NB4 (cell line): ENCODE results near the gene SUCNR1.

ENCODE experiments used
- DNase-seq: peaks from one replicate; pipeline ENCODE4 v3.0.0; 2010; ENCODE audit warnings: low read depth
- H3K4me3 ChIP-seq: one replicate; pipeline ENCODE4 v1.5.1; 2011; ENCODE audit warnings: mild to moderate bottlenecking, low read depth, low read length, moderate library complexity
- CTCF ChIP-seq: IDR thresholded peaks from one replicate; pipeline ENCODE4 v1.5.1; 2012; ENCODE audit warnings: low read depth, low read length
- MYC ChIP-seq: IDR thresholded peaks from 2 replicates; pipeline ENCODE4 v1.6.1; 2011; ENCODE audit warnings: low read depth, low read length
- POLR2A ChIP-seq: IDR thresholded peaks from 2 replicates; pipeline ENCODE4 v1.6.1; 2011; ENCODE audit warnings: mild to moderate bottlenecking; ENCODE audit not compliant: insufficient read length; ENCODE audit errors: extremely low read depth
- TF ChIP-seq, protein P1 (sequence below): IDR thresholded peaks from 2 replicates; pipeline ENCODE4 v1.6.1; 2011; ENCODE audit warnings: low read depth, low read length

SUCNR1 gene, protein sequence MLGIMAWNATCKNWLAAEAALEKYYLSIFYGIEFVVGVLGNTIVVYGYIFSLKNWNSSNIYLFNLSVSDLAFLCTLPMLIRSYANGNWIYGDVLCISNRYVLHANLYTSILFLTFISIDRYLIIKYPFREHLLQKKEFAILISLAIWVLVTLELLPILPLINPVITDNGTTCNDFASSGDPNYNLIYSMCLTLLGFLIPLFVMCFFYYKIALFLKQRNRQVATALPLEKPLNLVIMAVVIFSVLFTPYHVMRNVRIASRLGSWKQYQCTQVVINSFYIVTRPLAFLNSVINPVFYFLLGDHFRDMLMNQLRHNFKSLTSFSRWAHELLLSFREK

DNA sequence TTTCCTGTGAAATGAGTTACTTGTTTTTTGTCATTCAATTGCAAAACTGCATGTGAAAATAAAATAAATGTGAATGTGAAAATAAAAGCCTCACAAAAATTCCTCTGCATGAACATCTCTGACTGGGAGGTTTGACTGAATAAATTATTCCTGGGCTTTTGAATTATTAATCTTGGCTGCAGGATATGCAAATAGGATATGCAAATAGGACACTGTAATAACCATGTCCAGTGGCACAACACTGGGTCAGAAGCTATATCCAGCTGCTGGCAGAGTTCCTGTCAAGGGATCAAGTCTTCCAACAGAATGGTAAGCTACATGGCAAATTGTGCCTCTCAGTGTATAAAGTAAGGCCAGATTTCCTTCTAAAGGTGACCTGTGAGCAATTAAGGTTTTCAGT, at the start of gene SUCNR1:
Gene SUCNR1, plus strand, starts transcription at position 246 of the 400 bp plus-strand sequence. CDS start 6,250 bp downstream, outside the sequence.
- peak; percentile 79 for DNase-seq
- H3K4me3 ChIP-seq: peak within 1 kb of the TSS; percentile 76
- TF ChIP-seq, protein P1, sequence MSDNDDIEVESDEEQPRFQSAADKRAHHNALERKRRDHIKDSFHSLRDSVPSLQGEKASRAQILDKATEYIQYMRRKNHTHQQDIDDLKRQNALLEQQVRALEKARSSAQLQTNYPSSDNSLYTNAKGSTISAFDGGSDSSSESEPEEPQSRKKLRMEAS: no peak
- TF ChIP-seq MYC: 0 out of 2 replicates have a peak, but pooled peaks have one; percentile 13
- TF ChIP-seq CTCF: no peak
- peak; percentile 67 for TF ChIP-seq POLR2A

- TF ChIP-seq MYC (no peak), CTCF (no peak), POLR2A (no peak)
- TF ChIP-seq, protein P1: no peak
- peak; percentile 16 for DNase-seq
- H3K4me3 ChIP-seq: no peak overlapping the region
These were observed 45.6 kb upstream of the SUCNR1 start for GRCh38 chr3:151827816-151828215.

DNA sequence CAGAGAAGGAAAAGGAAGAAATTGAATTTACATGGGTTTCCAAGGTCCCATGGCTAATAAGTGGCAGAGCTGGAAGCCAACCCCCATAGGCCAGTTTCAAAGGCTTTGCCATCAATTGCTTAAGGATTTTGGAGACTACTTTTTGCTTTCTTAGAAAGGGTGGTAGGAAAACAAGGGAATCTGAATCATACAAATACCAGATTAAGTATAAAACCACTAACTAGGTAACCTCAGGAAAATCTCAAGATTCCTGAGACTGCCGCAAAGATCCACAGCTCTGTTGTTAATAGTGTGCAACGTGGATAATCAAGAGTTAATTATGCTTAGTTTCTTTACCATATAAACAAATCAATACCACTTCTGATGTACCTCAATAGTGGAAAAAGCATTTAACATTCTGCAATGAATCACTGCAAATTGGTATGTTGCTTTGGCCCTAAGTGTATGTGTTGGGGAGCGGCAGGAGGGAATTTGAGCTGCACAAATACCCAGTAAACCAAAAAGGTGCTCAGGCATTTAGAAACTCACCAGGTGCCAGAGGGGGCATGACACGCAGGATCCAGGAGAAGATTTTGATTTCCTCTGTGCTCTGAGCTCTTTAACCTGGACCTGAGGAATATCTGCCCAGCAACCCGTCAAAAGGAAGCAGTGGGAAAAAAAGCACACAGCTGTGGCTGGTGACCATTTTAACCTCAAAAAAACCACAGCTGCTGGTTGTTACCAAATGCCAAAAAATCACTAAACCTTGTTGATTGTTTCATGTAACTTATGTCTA, 37.5 kb upstream of the SUCNR1 start:
- peak; percentile 55 for DNase-seq
- no peak overlapping the region for H3K4me3 ChIP-seq
- no peak for TF ChIP-seq POLR2A
- no peak for TF ChIP-seq MYC
- TF ChIP-seq, protein P1: no peak
- no peak for TF ChIP-seq CTCF

GRCh38 chr3:151837057-151837456, 36.4 kb upstream of the SUCNR1 start:
- DNase-seq: peak; percentile 84
- H3K4me3 ChIP-seq: no peak overlapping the region
- TF ChIP-seq CTCF (no peak), POLR2A (no peak), MYC (no peak)
- TF ChIP-seq, protein P1: no peak

DNA sequence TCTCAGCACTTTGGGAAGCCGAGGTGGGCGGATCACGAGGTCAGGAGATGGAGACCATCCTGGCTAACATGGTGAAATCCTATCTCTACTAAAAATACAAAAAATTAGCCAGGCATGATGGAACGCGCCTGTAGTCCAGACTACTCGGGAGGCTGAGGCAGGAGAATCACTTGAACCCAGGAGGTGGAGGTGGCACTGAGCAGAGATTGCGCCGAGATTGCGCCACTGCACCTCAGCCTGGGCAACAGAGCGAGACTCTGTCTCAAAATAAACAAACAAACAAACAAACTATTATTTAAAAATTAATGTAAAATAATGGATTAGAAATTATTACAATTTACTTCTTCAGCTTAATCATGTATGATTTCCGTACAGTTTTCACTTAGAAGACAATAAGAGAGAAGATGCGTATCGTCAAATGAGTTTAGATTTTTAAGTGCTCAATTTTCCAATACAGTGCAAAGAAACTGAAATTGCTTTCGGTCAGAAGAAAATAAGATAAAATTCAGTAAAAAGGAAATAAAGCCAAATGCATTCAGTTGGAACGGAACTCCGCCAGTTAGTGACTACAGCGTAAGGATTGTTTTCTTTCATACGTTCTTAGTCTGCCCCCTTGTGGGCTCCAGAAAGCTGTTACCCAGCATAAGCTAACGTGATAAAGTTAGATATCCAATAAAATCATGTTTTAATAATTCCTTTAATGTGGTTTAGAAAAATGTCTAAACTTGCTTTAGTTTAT, 34.7 kb upstream of the SUCNR1 start:
- H3K4me3 ChIP-seq: no peak overlapping the region
- peak; percentile 82 for DNase-seq
- TF ChIP-seq, protein P1: no peak
- TF ChIP-seq CTCF: peak; percentile 61
